ENCODE data around the gene COX14. TPM values are rescaled to one million over a fixed set of nuclear protein-coding genes. Genes with fewer than 3 reads are reported as not detected.
A peak's percentile ranks its signal among the peaks of the same experiment; 100 is the strongest.

Gene COX14
- 10 to 100 TPM; 53.3 to 61.6 TPM for total RNA-seq
- polyA plus RNA-seq = 100 to 1,000 TPM; 253 to 354 TPM

GRCh38 chr12:50111693-50112455 lies at the start of gene COX14:
Gene COX14 (plus strand): TSS chr12:50112236. CDS start chr12:50120044, 7,808 bp downstream.
- Mint-ChIP-seq H3K9me3 (no peaks in the 10 kb centered on the region), H3K36me3 (peaks cover 11 to 30% of the 10 kb centered on the region in 2 donors), H3K4me3 (peak within 1 kb of the TSS; percentile 93 to 100 (median 96)), H3K27ac (peak within 1 kb of the TSS; percentile 93 to 100 (median 98)), H3K4me1 (peaks cover 18 to 50% (median 35%) of the 10 kb centered on the region in 4 donors), H3K27me3 (peaks cover 0 to 1% of the 10 kb centered on the region in 2 donors)
- Histone ChIP-seq H3K27me3 (ENCODE audit: insufficient read depth, low read length) (no peaks in the 10 kb centered on the region), H3K4me1 (ENCODE audit: insufficient read depth, low read length) (peaks cover 43% of the 10 kb centered on the region), H3K4me3 (ENCODE audit: low read length in 2 of 2) (peak within 1 kb of the TSS; percentile 98 to 99), H3K36me3 (ENCODE audit: insufficient read depth, low read length) (peaks cover 11% of the 10 kb centered on the region), H3K27ac (ENCODE audit: low read depth, low read length) (peak within 1 kb of the TSS; percentile 93), H3K9me3 (ENCODE audit: control insufficient read depth in 1 of 2, low read length in 2 of 2) (no peaks in the 10 kb centered on the region)
- ChIA-PET CTCF (ENCODE audit: partially characterized antibody) (interaction anchor here (0.6 to 16.0 kb wide), 37 partner anchors 10 to 1217 kb away, joined by 3 to 316 read pairs (median 5); partner anchors contain the start of genes CERS5, GPD1, LETMD1 and LIMA1), POLR2A (ENCODE audit: partially characterized antibody) (interaction anchor here (0.6 to 6.2 kb wide), 38 partner anchors 8 to 1107 kb away, joined by 3 to 112 read pairs (median 4); partner anchors contain the start of genes ATF1, CERS5, GPD1 and LIMA1)
- DNase-seq = peak; percentile 98 to 100 (median 100)
- intact Hi-C loops (cut with micrococcal nuclease) = loop anchor here (1.0 to 10.0 kb wide), 8 partner anchors 21 to 1123 kb away; partner anchors contain the start of genes CERS5, DAZAP2, LIMA1 and RACGAP1

GRCh38 chr12:50062728-50063460 lies 49.1 kb upstream of the COX14 start:
- no peak overlapping the region for H3K4me3 ChIP-seq (ENCODE audit: low read length in 2 of 2)
- H3K36me3 ChIP-seq (ENCODE audit: insufficient read depth, low read length) = no peaks in the 10 kb centered on the region
- H3K9me3 ChIP-seq (ENCODE audit: control insufficient read depth in 1 of 2, low read length in 2 of 2) = no peaks in the 10 kb centered on the region
- Mint-ChIP-seq H3K9me3 (no peaks in the 10 kb centered on the region), H3K27ac (no peak overlapping the region), H3K4me1 (peaks cover 4 to 18% (median 10%) of the 10 kb centered on the region in 4 donors), H3K36me3 (no peaks in the 10 kb centered on the region), H3K4me3 (no peak overlapping the region), H3K27me3 (peaks cover 27 to 32% of the 10 kb centered on the region in 2 donors)
- intact Hi-C loops (cut with micrococcal nuclease) = no loop called here
- no peak for DNase-seq
- H3K4me1 ChIP-seq (ENCODE audit: insufficient read depth, low read length) = peaks cover 6% of the 10 kb centered on the region
- H3K27me3 ChIP-seq (ENCODE audit: insufficient read depth, low read length) = peaks cover 6% of the 10 kb centered on the region
- H3K27ac ChIP-seq (ENCODE audit: low read depth, low read length) = no peak overlapping the region
- CTCF ChIA-PET (ENCODE audit: partially characterized antibody) = interaction anchor here (0.5 to 4.2 kb wide), 5 partner anchors 8 to 1006 kb away, joined by 3 to 21 read pairs (median 5); no protein-coding TSS in a partner anchor
- POLR2A ChIA-PET (ENCODE audit: partially characterized antibody) = no interaction called here

- Mint-ChIP-seq H3K4me3 (no peak overlapping the region), H3K4me1 (peaks cover 4 to 9% (median 8%) of the 10 kb centered on the region in 4 donors), H3K27ac (no peak overlapping the region), H3K27me3 (peaks cover 14 to 23% of the 10 kb centered on the region in 2 donors), H3K9me3 (no peaks in the 10 kb centered on the region), H3K36me3 (no peaks in the 10 kb centered on the region)
- CTCF ChIA-PET (ENCODE audit: partially characterized antibody) = interaction anchor here (0.9 to 6.9 kb wide), 9 partner anchors 9 to 249 kb away, joined by 3 to 65 read pairs (median 4); partner anchors contain the start of gene SMARCD1
- intact Hi-C loops (cut with micrococcal nuclease) = no loop called here
- H3K27me3 ChIP-seq (ENCODE audit: insufficient read depth, low read length) = no peaks in the 10 kb centered on the region
- H3K4me1 ChIP-seq (ENCODE audit: insufficient read depth, low read length) = no peaks in the 10 kb centered on the region
- H3K27ac ChIP-seq (ENCODE audit: low read depth, low read length) = no peak overlapping the region
- no peaks in the 10 kb centered on the region for H3K9me3 ChIP-seq (ENCODE audit: control insufficient read depth in 1 of 2, low read length in 2 of 2)
- no peak overlapping the region for H3K4me3 ChIP-seq (ENCODE audit: low read length in 2 of 2)
- POLR2A ChIA-PET (ENCODE audit: partially characterized antibody) = no interaction called here
- H3K36me3 ChIP-seq (ENCODE audit: insufficient read depth, low read length) = no peaks in the 10 kb centered on the region
- DNase-seq = no peak
These were observed 46.2 kb upstream of the COX14 start for GRCh38 chr12:50065726-50066310.

GRCh38 chr12:50066402-50066801 lies 45.6 kb upstream of the COX14 start:
- Histone ChIP-seq H3K27me3 (ENCODE audit: insufficient read depth, low read length) (no peaks in the 10 kb centered on the region), H3K4me3 (ENCODE audit: low read length in 2 of 2) (no peak overlapping the region), H3K27ac (ENCODE audit: low read depth, low read length) (no peak overlapping the region), H3K36me3 (ENCODE audit: insufficient read depth, low read length) (no peaks in the 10 kb centered on the region), H3K9me3 (ENCODE audit: control insufficient read depth in 1 of 2, low read length in 2 of 2) (no peaks in the 10 kb centered on the region), H3K4me1 (ENCODE audit: insufficient read depth, low read length) (no peaks in the 10 kb centered on the region)
- CTCF ChIA-PET (ENCODE audit: partially characterized antibody) = interaction anchor here (1.0 to 6.9 kb wide), 9 partner anchors 8 to 100 kb away, joined by 3 to 65 read pairs (median 4); partner anchors contain the start of gene SMARCD1
- H3K27me3 Mint-ChIP-seq = peaks cover 10 to 18% of the 10 kb centered on the region in 2 donors
- peaks cover 4 to 9% (median 6%) of the 10 kb centered on the region in 4 donors for H3K4me1 Mint-ChIP-seq
- DNase-seq = no peak
- no peak overlapping the region for H3K27ac Mint-ChIP-seq
- intact Hi-C loops (cut with micrococcal nuclease) = no loop called here
- POLR2A ChIA-PET (ENCODE audit: partially characterized antibody) = no interaction called here
- H3K4me3 Mint-ChIP-seq = no peak overlapping the region
- H3K9me3 Mint-ChIP-seq = no peaks in the 10 kb centered on the region
- no peaks in the 10 kb centered on the region for H3K36me3 Mint-ChIP-seq

- H3K4me3 ChIP-seq (ENCODE audit: low read length in 2 of 2) = no peak overlapping the region
- H3K27me3 ChIP-seq (ENCODE audit: insufficient read depth, low read length) = no peaks in the 10 kb centered on the region
- Mint-ChIP-seq H3K27ac (no peak overlapping the region), H3K27me3 (peaks cover 4 to 6% of the 10 kb centered on the region in 2 donors), H3K9me3 (no peaks in the 10 kb centered on the region), H3K4me1 (peaks cover 4 to 9% (median 6%) of the 10 kb centered on the region in 4 donors), H3K4me3 (no peak overlapping the region), H3K36me3 (no peaks in the 10 kb centered on the region)
- H3K9me3 ChIP-seq (ENCODE audit: control insufficient read depth in 1 of 2, low read length in 2 of 2) = no peaks in the 10 kb centered on the region
- H3K36me3 ChIP-seq (ENCODE audit: insufficient read depth, low read length) = no peaks in the 10 kb centered on the region
- CTCF ChIA-PET (ENCODE audit: partially characterized antibody) = interaction anchor here (0.6 to 8.6 kb wide), 15 partner anchors 10 to 122 kb away, joined by 3 to 88 read pairs (median 5); partner anchors contain the start of genes COX14 and RACGAP1
- no peaks in the 10 kb centered on the region for H3K4me1 ChIP-seq (ENCODE audit: insufficient read depth, low read length)
- no peak overlapping the region for H3K27ac ChIP-seq (ENCODE audit: low read depth, low read length)
- intact Hi-C loops (cut with micrococcal nuclease) = no loop called here
- DNase-seq = no peak
- POLR2A ChIA-PET (ENCODE audit: partially characterized antibody) = no interaction called here
These were observed 43.0 kb upstream of the COX14 start for GRCh38 chr12:50069069-50069468.

GRCh38 chr12:50069539-50069938 lies 42.5 kb upstream of the COX14 start:
- no peaks in the 10 kb centered on the region for H3K27me3 ChIP-seq (ENCODE audit: insufficient read depth, low read length)
- H3K9me3 Mint-ChIP-seq = no peaks in the 10 kb centered on the region
- intact Hi-C loops (cut with micrococcal nuclease) = no loop called here

More at GRCh38 chr12:50069539-50069938, 42.5 kb upstream of the COX14 start:
- Histone ChIP-seq H3K4me3 (ENCODE audit: low read length in 2 of 2) (no peak overlapping the region), H3K4me1 (ENCODE audit: insufficient read depth, low read length) (no peaks in the 10 kb centered on the region), H3K27ac (ENCODE audit: low read depth, low read length) (no peak overlapping the region), H3K9me3 (ENCODE audit: control insufficient read depth in 1 of 2, low read length in 2 of 2) (no peaks in the 10 kb centered on the region), H3K36me3 (ENCODE audit: insufficient read depth, low read length) (no peaks in the 10 kb centered on the region)
- Mint-ChIP-seq H3K4me3 (no peak overlapping the region), H3K36me3 (no peaks in the 10 kb centered on the region), H3K4me1 (peaks cover 4 to 9% (median 6%) of the 10 kb centered on the region in 4 donors), H3K27me3 (peaks cover under 1 to 6% of the 10 kb centered on the region in 2 donors), H3K27ac (no peak overlapping the region)
- POLR2A ChIA-PET (ENCODE audit: partially characterized antibody) = interaction anchor here (0.6 kb wide), 1 partner anchor 78 kb away, joined by 3 read pairs; no protein-coding TSS in a partner anchor
- CTCF ChIA-PET (ENCODE audit: partially characterized antibody) = interaction anchor here (0.6 to 8.6 kb wide), 19 partner anchors 9 to 131 kb away, joined by 3 to 88 read pairs (median 4); partner anchors contain the start of gene COX14
- DNase-seq = no peak
